ENCODE data around the gene ALDH6A1. TPM values are rescaled to one million over a fixed set of nuclear protein-coding genes. Genes with fewer than 3 reads are reported as not detected.

The ALDH6A1 gene
- total and polyA plus RNA-seq, 2 of the 8 experiments (the other 6 are each of a cell fraction or from before 2014, with no cell fraction given) = 12.1 to 28.7 TPM

DNA sequence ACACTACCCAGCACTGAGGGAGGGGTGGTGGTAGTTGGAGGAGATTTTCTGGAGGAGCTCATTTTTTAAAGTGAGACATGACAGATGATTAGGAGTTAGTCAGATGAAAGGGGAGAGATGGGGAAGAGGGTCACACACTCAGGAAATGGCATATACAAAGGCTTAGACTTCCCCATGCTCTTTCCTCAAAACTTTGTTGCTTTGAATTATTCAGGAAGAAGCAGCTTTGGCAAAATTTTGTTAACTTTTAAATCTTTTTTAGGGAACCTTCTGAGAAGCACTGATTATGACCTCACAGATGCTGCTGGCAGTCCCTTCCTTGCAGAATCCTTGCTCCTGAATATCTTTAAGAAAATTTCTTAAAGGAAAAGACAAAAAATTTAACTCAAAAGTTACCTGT is 19.8 kb downstream of the ALDH6A1 start (continued):
- TF ChIP-seq, protein P1, sequence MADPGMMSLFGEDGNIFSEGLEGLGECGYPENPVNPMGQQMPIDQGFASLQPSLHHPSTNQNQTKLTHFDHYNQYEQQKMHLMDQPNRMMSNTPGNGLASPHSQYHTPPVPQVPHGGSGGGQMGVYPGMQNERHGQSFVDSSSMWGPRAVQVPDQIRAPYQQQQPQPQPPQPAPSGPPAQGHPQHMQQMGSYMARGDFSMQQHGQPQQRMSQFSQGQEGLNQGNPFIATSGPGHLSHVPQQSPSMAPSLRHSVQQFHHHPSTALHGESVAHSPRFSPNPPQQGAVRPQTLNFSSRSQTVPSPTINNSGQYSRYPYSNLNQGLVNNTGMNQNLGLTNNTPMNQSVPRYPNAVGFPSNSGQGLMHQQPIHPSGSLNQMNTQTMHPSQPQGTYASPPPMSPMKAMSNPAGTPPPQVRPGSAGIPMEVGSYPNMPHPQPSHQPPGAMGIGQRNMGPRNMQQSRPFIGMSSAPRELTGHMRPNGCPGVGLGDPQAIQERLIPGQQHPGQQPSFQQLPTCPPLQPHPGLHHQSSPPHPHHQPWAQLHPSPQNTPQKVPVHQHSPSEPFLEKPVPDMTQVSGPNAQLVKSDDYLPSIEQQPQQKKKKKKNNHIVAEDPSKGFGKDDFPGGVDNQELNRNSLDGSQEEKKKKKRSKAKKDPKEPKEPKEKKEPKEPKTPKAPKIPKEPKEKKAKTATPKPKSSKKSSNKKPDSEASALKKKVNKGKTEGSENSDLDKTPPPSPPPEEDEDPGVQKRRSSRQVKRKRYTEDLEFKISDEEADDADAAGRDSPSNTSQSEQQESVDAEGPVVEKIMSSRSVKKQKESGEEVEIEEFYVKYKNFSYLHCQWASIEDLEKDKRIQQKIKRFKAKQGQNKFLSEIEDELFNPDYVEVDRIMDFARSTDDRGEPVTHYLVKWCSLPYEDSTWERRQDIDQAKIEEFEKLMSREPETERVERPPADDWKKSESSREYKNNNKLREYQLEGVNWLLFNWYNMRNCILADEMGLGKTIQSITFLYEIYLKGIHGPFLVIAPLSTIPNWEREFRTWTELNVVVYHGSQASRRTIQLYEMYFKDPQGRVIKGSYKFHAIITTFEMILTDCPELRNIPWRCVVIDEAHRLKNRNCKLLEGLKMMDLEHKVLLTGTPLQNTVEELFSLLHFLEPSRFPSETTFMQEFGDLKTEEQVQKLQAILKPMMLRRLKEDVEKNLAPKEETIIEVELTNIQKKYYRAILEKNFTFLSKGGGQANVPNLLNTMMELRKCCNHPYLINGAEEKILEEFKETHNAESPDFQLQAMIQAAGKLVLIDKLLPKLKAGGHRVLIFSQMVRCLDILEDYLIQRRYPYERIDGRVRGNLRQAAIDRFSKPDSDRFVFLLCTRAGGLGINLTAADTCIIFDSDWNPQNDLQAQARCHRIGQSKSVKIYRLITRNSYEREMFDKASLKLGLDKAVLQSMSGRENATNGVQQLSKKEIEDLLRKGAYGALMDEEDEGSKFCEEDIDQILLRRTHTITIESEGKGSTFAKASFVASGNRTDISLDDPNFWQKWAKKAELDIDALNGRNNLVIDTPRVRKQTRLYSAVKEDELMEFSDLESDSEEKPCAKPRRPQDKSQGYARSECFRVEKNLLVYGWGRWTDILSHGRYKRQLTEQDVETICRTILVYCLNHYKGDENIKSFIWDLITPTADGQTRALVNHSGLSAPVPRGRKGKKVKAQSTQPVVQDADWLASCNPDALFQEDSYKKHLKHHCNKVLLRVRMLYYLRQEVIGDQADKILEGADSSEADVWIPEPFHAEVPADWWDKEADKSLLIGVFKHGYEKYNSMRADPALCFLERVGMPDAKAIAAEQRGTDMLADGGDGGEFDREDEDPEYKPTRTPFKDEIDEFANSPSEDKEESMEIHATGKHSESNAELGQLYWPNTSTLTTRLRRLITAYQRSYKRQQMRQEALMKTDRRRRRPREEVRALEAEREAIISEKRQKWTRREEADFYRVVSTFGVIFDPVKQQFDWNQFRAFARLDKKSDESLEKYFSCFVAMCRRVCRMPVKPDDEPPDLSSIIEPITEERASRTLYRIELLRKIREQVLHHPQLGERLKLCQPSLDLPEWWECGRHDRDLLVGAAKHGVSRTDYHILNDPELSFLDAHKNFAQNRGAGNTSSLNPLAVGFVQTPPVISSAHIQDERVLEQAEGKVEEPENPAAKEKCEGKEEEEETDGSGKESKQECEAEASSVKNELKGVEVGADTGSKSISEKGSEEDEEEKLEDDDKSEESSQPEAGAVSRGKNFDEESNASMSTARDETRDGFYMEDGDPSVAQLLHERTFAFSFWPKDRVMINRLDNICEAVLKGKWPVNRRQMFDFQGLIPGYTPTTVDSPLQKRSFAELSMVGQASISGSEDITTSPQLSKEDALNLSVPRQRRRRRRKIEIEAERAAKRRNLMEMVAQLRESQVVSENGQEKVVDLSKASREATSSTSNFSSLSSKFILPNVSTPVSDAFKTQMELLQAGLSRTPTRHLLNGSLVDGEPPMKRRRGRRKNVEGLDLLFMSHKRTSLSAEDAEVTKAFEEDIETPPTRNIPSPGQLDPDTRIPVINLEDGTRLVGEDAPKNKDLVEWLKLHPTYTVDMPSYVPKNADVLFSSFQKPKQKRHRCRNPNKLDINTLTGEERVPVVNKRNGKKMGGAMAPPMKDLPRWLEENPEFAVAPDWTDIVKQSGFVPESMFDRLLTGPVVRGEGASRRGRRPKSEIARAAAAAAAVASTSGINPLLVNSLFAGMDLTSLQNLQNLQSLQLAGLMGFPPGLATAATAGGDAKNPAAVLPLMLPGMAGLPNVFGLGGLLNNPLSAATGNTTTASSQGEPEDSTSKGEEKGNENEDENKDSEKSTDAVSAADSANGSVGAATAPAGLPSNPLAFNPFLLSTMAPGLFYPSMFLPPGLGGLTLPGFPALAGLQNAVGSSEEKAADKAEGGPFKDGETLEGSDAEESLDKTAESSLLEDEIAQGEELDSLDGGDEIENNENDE (IDR thresholded peaks at IDR 0.05; ENCODE audit: insufficient replicate concordance, low read length) = no peak
- no peak for TF ChIP-seq SP1 (IDR thresholded peaks at IDR 0.05; ENCODE audit: low read depth, low read length)
- no peak for TF ChIP-seq FOSL1 (IDR thresholded peaks at IDR 0.05; ENCODE audit: insufficient read depth, low read depth, low read length)
- no peak for TF ChIP-seq CHD2 (IDR thresholded peaks at IDR 0.05; ENCODE audit: low read length)
